Neural crest cell (in vitro differentiated cells): ENCODE measurements around the gene RPF1. TPM values are rescaled to one million over a fixed set of nuclear protein-coding genes. Genes with fewer than 3 reads are reported as not detected.

Experiments
- DNase-seq: peaks from one replicate; pipeline ENCODE4 v3.0.0; 2021; ENCODE audit warnings: low read depth, mixed read lengths, low spot score
- H3K27ac Mint-ChIP-seq: one replicate; pipeline ENCODE4 v1.8.0; 2021; ENCODE audit warnings: mild to moderate bottlenecking, mixed read lengths; ENCODE audit not compliant: unreplicated experiment
- H3K27me3 Mint-ChIP-seq: 2 replicates; pipeline ENCODE4 v1.8.0; 2021; ENCODE audit warnings: low read depth, mild to moderate bottlenecking, mixed read lengths
- H3K36me3 Mint-ChIP-seq: 2 replicates; pipeline ENCODE4 v1.8.0; 2021; ENCODE audit warnings: low read depth, mild to moderate bottlenecking, mixed read lengths
- H3K4me1 Mint-ChIP-seq: 2 replicates; pipeline ENCODE4 v1.8.0; 2021; ENCODE audit warnings: mixed read lengths
- H3K4me3 Mint-ChIP-seq: one replicate; pipeline ENCODE4 v1.8.0; 2021; ENCODE audit warnings: mild to moderate bottlenecking, mixed read lengths
- H3K9me3 Mint-ChIP-seq: 2 replicates; pipeline ENCODE4 v1.8.0; 2021; ENCODE audit warnings: mixed read lengths
- CTCF ChIP-seq: fragments of 200-600 bp; sonication (generic); conservative IDR thresholded peaks from 2 replicates; pipeline ENCODE4 v1.5.0; 2021; ENCODE audit warnings: antibody characterized with exemption, mild to moderate bottlenecking
- total RNA-seq: library from RNA; stranded (reverse); gene quantifications from 2 replicates; pipeline ENCODE4 v1.2.1, GENCODE V29; 2021

The RPF1 gene
- total RNA-seq, 1 donor from 2014 or later, result 35.4 TPM

- no peaks in the 10 kb centered on the region for H3K9me3 Mint-ChIP-seq
- peaks cover 16% of the 10 kb centered on the region for H3K36me3 Mint-ChIP-seq
- H3K27me3 Mint-ChIP-seq, result no peaks in the 10 kb centered on the region
- no peak for DNase-seq
- H3K27ac Mint-ChIP-seq, result no peak overlapping the region
- H3K4me1 Mint-ChIP-seq, result peaks cover 9% of the 10 kb centered on the region
- H3K4me3 Mint-ChIP-seq, result no peak overlapping the region
- TF ChIP-seq CTCF, result no peak
These were observed 18.7 kb downstream of the RPF1 start for GRCh38 chr1:84497631-84498275.

- TF ChIP-seq CTCF, result no peak
- DNase-seq, result no peak
- Mint-ChIP-seq H3K4me1 (peaks cover 31% of the 10 kb centered on the region), H3K27me3 (no peaks in the 10 kb centered on the region), H3K4me3 (peak overlapping the region; percentile 95), H3K9me3 (no peaks in the 10 kb centered on the region), H3K27ac (no peak overlapping the region), H3K36me3 (peaks cover 9% of the 10 kb centered on the region)
These were observed 23.9 kb downstream of the RPF1 start for GRCh38 chr1:84502927-84503326.

- peak overlapping the region; percentile 95 for H3K4me3 Mint-ChIP-seq
- no peak for TF ChIP-seq CTCF
- no peak for DNase-seq
- peaks cover 31% of the 10 kb centered on the region for H3K4me1 Mint-ChIP-seq
- H3K36me3 Mint-ChIP-seq, result peaks cover 18% of the 10 kb centered on the region
- H3K27me3 Mint-ChIP-seq, result no peaks in the 10 kb centered on the region
- peaks cover 6% of the 10 kb centered on the region for H3K9me3 Mint-ChIP-seq
- H3K27ac Mint-ChIP-seq, result peak overlapping the region; percentile 97
These were observed 25.8 kb downstream of the RPF1 start for GRCh38 chr1:84504580-84505492.

- no peaks in the 10 kb centered on the region for H3K27me3 Mint-ChIP-seq
- H3K9me3 Mint-ChIP-seq, result peaks cover 8% of the 10 kb centered on the region
- peaks cover 31% of the 10 kb centered on the region for H3K4me1 Mint-ChIP-seq
- no peak for DNase-seq
- TF ChIP-seq CTCF, result no peak
- H3K4me3 Mint-ChIP-seq, result peak overlapping the region; percentile 95
- peak overlapping the region; percentile 98 for H3K27ac Mint-ChIP-seq
- H3K36me3 Mint-ChIP-seq, result peaks cover 21% of the 10 kb centered on the region
These were observed 26.5 kb downstream of the RPF1 start for GRCh38 chr1:84505493-84506001.

GRCh38 chr1:84506002-84506728 lies 27.1 kb downstream of the RPF1 start, which contains the start of the genes GNG5 and SPATA1:
TSS of gene GNG5 (minus strand) at chr1:84506581. CDS start at chr1:84506091, 490 bp downstream.
TSS of gene SPATA1 (plus strand) at chr1:84506386. CDS start at chr1:84516360, 9,974 bp downstream.
- no peaks in the 10 kb centered on the region for H3K27me3 Mint-ChIP-seq
- DNase-seq, result peak; percentile 96
- H3K4me1 Mint-ChIP-seq, result peaks cover 28% of the 10 kb centered on the region
- H3K4me3 Mint-ChIP-seq, result peak within 1 kb of the TSS; percentile 95
- H3K36me3 Mint-ChIP-seq, result peaks cover 22% of the 10 kb centered on the region
- H3K9me3 Mint-ChIP-seq, result peaks cover 10% of the 10 kb centered on the region
- H3K27ac Mint-ChIP-seq, result peak within 1 kb of the TSS; percentile 98
- no peak for TF ChIP-seq CTCF
